Tibial nerve (tissue), 4 donors: ENCODE data around the gene BCAS3.

ENCODE experiments used
- CTCF ChIP-seq, 5 experiments: fragments of 200-600 bp in 3 of 5; fragments of 450-650 bp in 2 of 5; sonication (generic) in 3 of 5; IDR thresholded peaks; one replicate each; pipeline ENCODE4 v1.5.1; 2016 to 2019; ENCODE audit warnings: antibody characterized with exemption in 5 of 5, mild to moderate bottlenecking in 3 of 5, moderate library complexity in 2 of 5
- EP300 ChIP-seq, 2 donors: sonication (generic); formaldehyde crosslinking; IDR thresholded peaks; one replicate each; pipeline ENCODE4 v1.6.1; 2017; ENCODE audit warnings: antibody characterized with exemption in 2 of 2, mild to moderate bottlenecking in 1 of 2

- TF ChIP-seq CTCF (IDR thresholded peaks at IDR 0.05) (no peak), EP300 (IDR thresholded peaks at IDR 0.05) (no peak)
Observed at GRCh38 chr17:60752873-60753577, 75.4 kb downstream of the BCAS3 start.
